GM12874 (cell line): ENCODE data around the gene HOXC4.

Source experiments
- TF ChIP-seq, protein P1 (sequence below): IDR thresholded peaks from 2 replicates; pipeline ENCODE4 v1.5.1; 2011; ENCODE audit warnings: low read depth, mild to moderate bottlenecking, control low read depth, low read length, moderate library complexity; ENCODE audit not compliant: insufficient read depth

The HOXC4 gene

DNA sequence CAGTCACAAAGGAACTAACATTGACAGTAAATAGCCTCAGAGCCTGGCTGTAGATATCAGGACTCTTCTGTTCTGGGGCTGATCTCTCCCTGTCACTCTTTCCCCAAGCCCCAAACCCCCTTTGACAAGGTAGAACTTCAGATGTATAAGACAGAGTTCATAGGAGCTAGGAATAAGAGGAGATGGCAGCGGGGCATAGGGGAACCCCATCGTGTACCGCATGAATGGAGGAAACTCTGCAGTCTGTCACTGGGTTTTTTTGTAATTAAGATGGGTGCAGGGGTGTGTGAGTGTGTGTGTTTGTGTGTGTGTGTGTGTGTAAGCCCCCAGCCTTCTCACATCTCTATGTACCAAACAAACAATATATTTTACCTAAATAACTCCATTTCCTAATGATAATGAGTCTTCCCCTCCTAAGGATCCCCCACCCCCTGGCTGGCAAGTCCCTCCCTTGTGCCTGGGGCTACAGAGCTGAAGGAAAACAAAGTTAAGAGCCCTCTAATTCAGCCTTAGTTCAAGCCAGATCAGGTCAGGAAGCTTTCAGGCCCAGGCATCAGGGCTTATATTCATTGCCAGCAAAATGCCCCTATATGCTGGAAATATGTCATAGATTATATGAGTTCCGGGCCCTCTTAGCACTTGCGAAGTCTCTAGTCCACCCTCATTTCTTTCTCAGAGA lies 9.1 kb upstream of the HOXC4 start:
- TF ChIP-seq, protein P1, sequence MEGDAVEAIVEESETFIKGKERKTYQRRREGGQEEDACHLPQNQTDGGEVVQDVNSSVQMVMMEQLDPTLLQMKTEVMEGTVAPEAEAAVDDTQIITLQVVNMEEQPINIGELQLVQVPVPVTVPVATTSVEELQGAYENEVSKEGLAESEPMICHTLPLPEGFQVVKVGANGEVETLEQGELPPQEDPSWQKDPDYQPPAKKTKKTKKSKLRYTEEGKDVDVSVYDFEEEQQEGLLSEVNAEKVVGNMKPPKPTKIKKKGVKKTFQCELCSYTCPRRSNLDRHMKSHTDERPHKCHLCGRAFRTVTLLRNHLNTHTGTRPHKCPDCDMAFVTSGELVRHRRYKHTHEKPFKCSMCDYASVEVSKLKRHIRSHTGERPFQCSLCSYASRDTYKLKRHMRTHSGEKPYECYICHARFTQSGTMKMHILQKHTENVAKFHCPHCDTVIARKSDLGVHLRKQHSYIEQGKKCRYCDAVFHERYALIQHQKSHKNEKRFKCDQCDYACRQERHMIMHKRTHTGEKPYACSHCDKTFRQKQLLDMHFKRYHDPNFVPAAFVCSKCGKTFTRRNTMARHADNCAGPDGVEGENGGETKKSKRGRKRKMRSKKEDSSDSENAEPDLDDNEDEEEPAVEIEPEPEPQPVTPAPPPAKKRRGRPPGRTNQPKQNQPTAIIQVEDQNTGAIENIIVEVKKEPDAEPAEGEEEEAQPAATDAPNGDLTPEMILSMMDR = no peak

DNA sequence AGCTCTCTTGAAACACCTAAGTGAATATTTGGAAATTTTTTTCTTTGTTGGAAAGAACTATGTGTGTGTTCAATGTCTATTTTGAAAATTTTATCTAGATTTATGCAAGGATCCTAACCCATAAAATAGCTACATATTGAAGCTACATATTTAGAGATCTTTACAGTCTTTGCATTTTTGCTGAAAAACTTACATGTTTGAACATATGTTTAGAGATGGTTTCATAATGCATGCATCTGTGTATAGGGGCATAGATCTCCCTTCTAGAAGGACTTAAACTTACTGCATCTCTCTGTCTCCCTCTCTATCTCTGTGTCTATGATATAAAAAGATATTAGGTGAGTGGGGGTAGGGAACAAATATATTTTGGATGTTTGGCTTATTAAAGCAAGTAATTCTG lies 8.2 kb upstream of the HOXC4 start:
- TF ChIP-seq, protein P1 = no peak

DNA sequence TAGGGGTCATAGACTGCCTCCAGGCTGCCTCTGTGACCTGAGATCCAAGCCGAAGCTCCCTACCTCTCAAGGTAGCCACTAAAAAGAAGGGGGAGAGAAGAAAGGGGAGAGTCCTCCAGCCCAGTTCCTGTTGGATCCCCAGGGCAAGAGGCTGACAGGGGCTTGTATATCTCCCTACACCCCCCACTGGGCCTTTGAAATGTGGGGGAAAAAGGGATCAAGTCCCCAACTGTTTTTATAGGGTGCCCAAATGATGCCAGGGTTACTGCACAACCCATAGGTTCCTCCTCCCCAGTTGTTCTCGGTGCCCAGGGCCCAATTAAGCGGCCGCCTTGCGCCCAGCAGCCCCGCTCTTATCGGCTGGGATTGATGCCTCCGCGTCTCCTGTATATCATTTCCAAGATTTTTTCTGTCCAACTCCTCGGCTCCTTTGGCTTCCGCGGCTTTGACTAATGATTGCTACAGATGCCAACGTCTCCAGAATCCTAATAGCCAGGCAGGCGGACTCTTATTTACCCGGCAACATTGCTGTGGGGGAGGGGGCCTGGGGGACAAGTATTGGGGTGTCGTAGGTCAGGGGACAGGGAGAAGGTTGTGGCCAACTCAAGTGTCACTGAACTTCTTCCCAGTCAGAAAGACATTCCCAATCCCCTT lies 7.6 kb upstream of the HOXC4 start:
- TF ChIP-seq, protein P1 = no peak

DNA sequence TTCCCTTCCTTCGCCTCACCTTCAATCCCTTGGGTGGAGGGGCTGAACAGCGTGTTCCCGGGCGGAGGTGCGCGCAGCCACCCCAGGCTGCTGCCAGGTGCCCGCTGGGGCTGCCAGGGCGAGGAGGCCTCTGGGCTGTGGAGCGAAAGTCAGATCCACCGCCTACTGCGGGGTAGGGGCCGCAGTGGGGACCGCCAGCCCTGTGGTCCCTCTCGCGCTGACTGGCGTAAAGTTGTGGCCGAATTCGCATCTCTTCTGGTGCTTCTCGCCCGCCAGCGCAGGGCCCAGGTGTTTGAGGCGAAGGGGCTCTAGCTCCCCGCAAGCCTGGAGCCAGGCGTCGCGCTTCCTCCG lies 6.9 kb upstream of the HOXC4 start:
- TF ChIP-seq, protein P1 = no peak

DNA sequence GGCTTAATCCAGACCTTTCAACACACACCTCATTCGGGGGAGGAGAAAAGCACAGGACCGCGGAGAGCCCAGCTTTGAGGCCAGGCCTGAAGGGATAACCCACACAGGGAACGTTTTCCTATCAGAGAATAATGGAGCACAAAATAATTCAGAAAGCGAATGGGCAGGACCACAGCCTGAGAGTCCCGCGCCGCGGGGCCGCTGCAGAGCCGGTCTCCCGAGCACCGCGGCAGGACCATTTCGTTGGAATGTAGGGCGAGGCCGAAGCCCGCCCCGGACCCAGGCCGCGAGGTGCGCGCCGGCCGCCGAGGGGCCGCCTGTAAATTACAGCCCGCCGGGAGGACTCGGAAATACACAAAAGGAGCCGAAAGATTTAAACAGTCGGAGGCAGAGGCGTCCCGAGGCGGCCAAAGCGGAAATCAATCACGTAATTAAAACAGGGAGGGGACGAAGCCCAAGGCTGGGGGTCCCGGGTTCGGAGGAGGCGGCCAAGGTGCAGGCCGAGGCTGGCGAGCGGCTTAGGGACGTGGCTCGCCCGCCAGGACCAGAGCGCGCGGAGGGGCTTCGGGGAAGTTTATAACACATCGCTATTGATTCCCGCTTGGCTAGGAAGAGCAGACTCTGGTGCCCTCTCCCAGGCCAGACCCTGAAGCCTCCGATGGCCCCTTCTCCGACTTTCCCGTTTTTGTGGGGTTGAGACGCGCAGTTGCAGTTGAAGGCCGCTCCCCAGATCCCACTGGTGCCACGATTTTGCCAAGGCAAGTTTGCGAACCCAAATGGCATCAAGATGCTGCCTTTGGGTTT lies 6.3 kb upstream of the HOXC4 start:
- TF ChIP-seq, protein P1 = no peak

DNA sequence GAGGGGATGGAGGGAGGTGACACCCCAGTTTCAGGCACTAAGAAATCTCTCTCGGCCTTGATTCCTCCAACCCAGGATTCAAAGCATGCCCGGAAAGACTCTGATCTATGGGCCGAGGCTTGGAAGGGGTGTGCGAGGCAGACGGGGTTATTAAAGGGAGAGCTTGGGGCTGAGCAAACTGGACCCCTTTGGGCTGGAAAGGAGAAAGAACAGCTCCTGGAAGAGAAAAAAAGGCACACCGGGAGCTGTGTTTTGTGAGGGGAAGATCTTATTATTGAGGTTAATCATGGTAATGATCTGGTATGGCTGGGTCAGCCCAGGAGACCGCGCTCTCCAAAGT lies 5.7 kb upstream of the HOXC4 start:
- TF ChIP-seq, protein P1 = no peak

DNA sequence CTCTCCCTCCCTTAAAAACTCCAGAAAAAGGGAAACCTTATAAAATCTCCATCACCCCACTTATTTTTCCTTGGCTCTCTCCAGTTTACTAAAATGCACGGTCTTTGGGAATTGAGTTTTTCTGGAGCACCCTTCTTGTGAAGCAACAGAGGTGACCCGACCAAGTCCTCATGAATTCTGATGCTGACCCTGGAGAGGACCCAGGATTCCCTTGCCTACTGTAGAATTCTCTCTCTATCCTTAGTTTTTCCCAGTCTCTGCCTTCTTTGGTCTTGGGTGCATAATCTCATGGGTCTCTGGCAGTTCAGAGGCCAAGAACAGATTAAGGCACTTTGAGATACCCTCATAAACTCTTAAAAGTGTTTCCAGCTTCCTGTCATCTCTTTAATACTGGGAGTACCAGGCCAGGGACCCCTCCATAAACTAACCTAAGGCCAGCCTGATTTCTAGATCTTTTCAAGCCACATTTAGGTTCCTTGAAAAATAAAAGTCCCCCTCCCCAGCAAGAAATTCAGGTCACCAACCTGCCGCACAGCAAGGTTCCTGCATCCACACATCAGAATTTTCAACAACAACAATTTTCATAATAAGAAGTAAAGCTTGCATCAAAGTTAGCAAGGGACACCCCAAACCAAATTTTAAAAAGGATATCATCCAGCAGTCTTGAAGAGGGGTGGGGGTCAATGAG lies 5.1 kb upstream of the HOXC4 start:
- TF ChIP-seq, protein P1 = no peak
